ENCODE results near the gene KCNH2.

The KCNH2 gene

GRCh38 chr7:150959081-150959480 is 19.0 kb downstream of the KCNH2 start:
- H3K27ac ChIP-seq, result no peak overlapping the region
- DNase-seq (ENCODE audit: low spot score), result no peak
- TF ChIP-seq, protein P1, sequence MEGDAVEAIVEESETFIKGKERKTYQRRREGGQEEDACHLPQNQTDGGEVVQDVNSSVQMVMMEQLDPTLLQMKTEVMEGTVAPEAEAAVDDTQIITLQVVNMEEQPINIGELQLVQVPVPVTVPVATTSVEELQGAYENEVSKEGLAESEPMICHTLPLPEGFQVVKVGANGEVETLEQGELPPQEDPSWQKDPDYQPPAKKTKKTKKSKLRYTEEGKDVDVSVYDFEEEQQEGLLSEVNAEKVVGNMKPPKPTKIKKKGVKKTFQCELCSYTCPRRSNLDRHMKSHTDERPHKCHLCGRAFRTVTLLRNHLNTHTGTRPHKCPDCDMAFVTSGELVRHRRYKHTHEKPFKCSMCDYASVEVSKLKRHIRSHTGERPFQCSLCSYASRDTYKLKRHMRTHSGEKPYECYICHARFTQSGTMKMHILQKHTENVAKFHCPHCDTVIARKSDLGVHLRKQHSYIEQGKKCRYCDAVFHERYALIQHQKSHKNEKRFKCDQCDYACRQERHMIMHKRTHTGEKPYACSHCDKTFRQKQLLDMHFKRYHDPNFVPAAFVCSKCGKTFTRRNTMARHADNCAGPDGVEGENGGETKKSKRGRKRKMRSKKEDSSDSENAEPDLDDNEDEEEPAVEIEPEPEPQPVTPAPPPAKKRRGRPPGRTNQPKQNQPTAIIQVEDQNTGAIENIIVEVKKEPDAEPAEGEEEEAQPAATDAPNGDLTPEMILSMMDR (IDR thresholded peaks at IDR 0.05), result no peak
- H3K4me3 ChIP-seq, result no peak overlapping the region

DNA sequence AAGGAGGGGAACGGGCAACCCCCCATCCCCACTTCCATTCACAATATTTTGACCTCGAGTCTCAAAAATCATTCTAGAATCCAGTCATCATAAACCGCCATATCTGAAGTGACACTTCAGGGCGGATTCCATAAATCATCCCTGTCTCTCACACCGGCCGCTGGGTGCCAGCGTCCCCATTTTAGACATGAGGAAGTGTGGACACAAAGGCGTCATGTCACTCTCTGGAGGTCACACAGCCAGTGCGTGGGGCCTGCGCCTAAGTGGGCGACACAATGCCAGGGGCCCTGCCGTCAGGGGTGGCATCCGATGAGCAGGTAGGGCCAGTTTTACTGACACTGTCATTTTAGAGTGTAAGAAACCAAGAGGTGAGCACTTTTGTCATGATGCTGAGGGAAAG is 19.5 kb downstream of the KCNH2 start:
- TF ChIP-seq, protein P1 (IDR thresholded peaks at IDR 0.05), result no peak
- DNase-seq (ENCODE audit: low spot score), result no peak
- H3K27ac ChIP-seq, result no peak overlapping the region
- no peak overlapping the region for H3K4me3 ChIP-seq

- H3K27ac ChIP-seq, result no peak overlapping the region
Measured at GRCh38 chr7:150958062-150958552, 20.0 kb downstream of the KCNH2 start.

GRCh38 chr7:150957133-150958020 is 20.7 kb downstream of the KCNH2 start:
- no peak overlapping the region for H3K27ac ChIP-seq
- no peak for DNase-seq (ENCODE audit: low spot score)
- no peak overlapping the region for H3K4me3 ChIP-seq
- TF ChIP-seq, protein P1 (IDR thresholded peaks at IDR 0.05), result no peak

More at GRCh38 chr7:150958062-150958552, 20.0 kb downstream of the KCNH2 start:
- H3K4me3 ChIP-seq, result no peak overlapping the region
- no peak for DNase-seq (ENCODE audit: low spot score)
- TF ChIP-seq, protein P1 (IDR thresholded peaks at IDR 0.05), result no peak

- DNase-seq (ENCODE audit: low spot score), result no peak
- Histone ChIP-seq H3K4me3 (no peak overlapping the region), H3K27ac (no peak overlapping the region)
- TF ChIP-seq, protein P1 (IDR thresholded peaks at IDR 0.05), result no peak
Measured at GRCh38 chr7:150956395-150957132, 21.6 kb downstream of the KCNH2 start.

DNA sequence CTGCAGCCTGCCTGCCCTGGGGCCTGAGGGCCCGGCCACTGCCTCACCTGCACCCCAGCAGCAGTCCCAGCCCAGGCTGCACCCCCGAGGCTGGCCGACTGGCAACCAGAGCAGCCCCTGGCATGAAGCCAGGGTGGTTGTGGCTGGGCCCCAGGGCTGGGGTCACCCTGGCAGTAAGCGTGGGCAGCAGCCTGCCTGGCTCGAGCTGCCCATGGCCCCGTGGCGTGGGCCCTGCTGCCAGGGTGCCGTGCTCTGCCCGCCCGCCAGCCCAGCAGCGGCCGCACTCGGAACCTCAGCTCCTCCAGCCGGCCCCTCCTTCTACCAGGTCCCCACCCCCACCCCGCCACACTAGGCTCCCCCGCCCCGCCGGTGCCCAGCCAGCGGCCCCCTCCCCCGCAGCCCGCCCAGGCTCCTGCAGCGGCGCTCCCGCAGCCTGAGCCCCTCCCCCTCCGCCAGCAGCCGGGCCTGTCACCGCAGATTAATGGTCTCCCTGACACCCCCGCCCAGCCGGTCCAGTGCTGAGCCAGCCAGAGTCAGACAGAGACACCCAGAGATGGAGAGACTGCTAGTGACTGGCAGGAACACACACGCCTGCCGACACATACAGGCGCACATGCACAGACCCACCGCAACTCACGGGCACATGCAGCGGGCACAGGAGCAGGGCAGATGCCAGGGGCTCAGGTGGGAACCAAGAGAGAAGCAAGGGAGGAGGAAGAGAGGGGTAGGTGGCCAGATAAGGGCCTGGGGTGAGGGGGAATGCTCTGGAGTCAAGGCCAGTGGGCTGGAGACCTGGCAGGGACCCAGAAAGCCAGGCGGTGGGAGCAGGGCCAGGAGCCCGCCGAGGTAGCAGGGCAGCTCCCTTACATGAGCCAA is 22.4 kb downstream of the KCNH2 start:
- TF ChIP-seq, protein P1 (IDR thresholded peaks at IDR 0.05), result no peak
- DNase-seq (ENCODE audit: low spot score), result no peak
- Histone ChIP-seq H3K4me3 (peak overlapping the region; percentile 57), H3K27ac (no peak overlapping the region)
